Fibroblast of villous mesenchyme (primary cell): Measurements from ENCODE around the gene COA1. TPM values are rescaled to one million over a fixed set of nuclear protein-coding genes. Genes with fewer than 3 reads are reported as not detected.
A peak's percentile ranks its signal among the peaks of the same experiment; 100 is the strongest.
"Not testable (repeated sequence)": the region's sequence is repeated elsewhere in the genome, so short reads cannot be mapped to it uniquely, and the experiment has no call there.

Experiments used
- DNase-seq: peaks from one replicate; pipeline ENCODE4 v3.0.0-alpha.2; 2010; ENCODE audit warnings: low read depth
- H3K4me3 ChIP-seq: 2 replicates; pipeline ENCODE4 v1.5.1; 2011; ENCODE audit warnings: low read depth, mild to moderate bottlenecking, low read length
- CTCF ChIP-seq: IDR thresholded peaks from 2 replicates; pipeline ENCODE4 v1.5.1; 2012; ENCODE audit warnings: low read depth, mild to moderate bottlenecking, low read length; ENCODE audit not compliant: insufficient read depth
- total RNA-seq: library from RNA; depleted of rRNA; stranded (reverse); fragments of >200 nt; gene quantifications from 2 replicates; pipeline ENCODE4 v1.2.3, GENCODE V29; 2012

Gene COA1
- total RNA-seq, 1 donor: 41.5 TPM

GRCh38 chr7:43735403-43735801 is 6.1 kb upstream of the COA1 start:
- no peak for DNase-seq
- TF ChIP-seq CTCF: no peak
- H3K4me3 ChIP-seq: no peak overlapping the region

GRCh38 chr7:43734575-43735332 is 5.4 kb upstream of the COA1 start:
- DNase-seq: not testable (repeated sequence)

GRCh38 chr7:43731494-43731893 is 2.2 kb upstream of the COA1 start:
- DNase-seq, H3K4me3 ChIP-seq: not testable (repeated sequence)

More at GRCh38 chr7:43734575-43735332, 5.4 kb upstream of the COA1 start:
- not testable (repeated sequence) for H3K4me3 ChIP-seq

GRCh38 chr7:43729924-43730248 is 563 bp upstream of the COA1 start:
- peak overlapping the region; percentile 93 for H3K4me3 ChIP-seq
- no peak for DNase-seq
- TF ChIP-seq CTCF: no peak

GRCh38 chr7:43727494-43727893 is 1.8 kb downstream of the COA1 start:
- H3K4me3 ChIP-seq: no peak overlapping the region
- TF ChIP-seq CTCF: peak; percentile 1
- DNase-seq: no peak

- no peak for TF ChIP-seq CTCF
- H3K4me3 ChIP-seq: no peak overlapping the region
- no peak for DNase-seq
Observed at GRCh38 chr7:43727003-43727402, 2.3 kb downstream of the COA1 start.

- no peak for DNase-seq
- TF ChIP-seq CTCF: no peak
- H3K4me3 ChIP-seq: no peak overlapping the region
Observed at GRCh38 chr7:43726466-43726865, 2.9 kb downstream of the COA1 start.

GRCh38 chr7:43725251-43725650 is 4.1 kb downstream of the COA1 start:
- TF ChIP-seq CTCF: no peak
- DNase-seq: no peak
- H3K4me3 ChIP-seq: no peak overlapping the region
